GM21367 (cell line): ENCODE measurements around the gene ADTRP.

Experiments
- ATAC-seq: cut with Tn5 transposase; IDR thresholded peaks from one replicate; pipeline ENCODE4 v1.9.1; 2021; ENCODE audit not compliant: unreplicated experiment

The ADTRP gene

DNA sequence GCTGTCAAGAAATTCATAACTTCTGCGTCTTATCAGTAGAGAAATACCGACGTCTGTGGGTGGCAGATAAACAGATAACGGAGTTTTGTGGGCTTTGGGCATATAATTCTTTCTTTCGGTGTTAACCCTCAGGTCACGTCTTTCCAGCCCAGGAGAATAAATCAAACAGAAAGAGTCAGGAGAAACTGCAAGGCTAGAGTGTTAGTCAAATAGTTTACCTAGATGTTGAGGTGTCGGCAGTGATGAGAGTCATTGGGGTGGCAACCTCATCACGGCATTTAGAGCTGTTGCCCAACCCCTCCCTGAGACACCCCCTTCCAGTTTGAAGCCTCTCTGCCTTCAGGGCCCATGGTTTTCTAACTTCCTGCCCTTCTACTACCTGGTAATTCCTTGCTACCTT is 49.5 kb downstream of the ADTRP start:
- ATAC-seq, result no peak

- no peak for ATAC-seq
These were observed 50.3 kb downstream of the ADTRP start for GRCh38 chr6:11727998-11728961.

DNA sequence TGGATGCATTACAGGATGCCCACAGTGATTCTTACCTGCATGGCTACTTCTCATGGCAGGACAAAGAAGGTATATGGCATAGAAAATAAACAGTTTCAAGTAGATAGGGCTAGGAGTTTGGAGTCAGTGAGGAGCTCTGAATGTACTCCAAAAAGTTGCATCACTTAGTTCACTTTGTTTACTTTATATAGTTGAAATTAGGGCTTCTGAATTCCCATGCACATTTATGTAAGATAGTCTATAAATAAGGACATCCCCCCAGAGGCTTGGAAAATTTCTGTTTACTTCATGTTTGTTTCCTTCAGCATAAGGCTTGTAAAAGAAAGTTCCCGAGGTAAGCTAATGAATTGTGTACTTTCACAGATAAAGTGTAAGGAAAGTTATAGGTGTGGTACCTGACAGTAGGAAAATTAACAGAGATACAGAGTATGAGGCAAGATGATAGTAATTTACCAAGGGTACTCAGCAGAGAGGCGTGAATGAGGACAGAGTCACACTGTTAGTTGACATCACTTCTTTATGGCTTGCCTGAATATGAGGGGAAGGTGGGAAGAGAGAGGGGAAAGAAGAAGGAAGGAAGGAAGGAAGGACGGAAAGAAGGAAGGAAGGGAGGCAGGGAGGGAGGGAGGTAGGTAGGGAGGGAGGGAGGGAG is 51.1 kb downstream of the ADTRP start:
- ATAC-seq, result no peak

GRCh38 chr6:11724286-11724685 is 54.3 kb downstream of the ADTRP start:
- no peak for ATAC-seq

DNA sequence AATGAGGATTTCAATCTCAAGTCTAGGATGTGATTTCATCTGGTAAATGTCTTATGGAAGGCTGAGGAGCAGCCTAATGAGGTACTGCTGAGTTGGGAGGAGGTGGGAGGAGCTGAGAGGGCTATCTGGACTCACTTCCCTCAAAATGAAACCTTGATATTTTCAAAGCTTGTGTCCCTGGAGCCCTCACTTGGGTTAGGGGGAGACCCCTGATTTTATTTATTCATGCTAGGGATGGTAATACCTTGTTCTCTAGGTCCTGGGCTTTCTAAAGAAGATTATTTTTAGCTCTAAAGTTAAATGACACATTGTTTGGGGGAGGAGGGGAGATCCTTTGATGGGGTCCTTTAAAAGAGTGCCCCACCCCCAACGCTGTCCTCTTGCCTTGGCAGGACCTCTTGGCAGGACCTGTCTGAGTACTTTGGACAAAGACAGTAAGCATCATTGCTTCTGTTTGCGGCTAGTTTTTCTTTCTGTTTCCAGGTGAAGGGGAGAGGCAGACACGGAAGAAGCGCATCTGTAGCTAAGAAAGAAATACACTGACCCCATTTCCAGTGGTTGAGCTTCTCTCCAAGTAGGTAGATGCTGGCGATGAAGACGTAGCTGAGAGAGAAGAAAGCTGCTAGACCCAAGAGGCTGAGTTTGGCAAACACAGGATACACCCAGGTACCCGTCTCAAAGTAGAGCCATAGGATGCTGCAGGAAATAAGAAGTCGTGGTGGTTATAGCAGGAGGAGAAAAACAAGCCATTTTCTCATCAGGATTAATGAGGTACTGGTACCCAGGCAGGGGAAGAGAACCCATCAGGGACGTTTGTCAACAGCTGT is 55.6 kb downstream of the ADTRP start:
- peak; percentile 38 for ATAC-seq

GRCh38 chr6:11722220-11722619 is 56.4 kb downstream of the ADTRP start:
- peak; percentile 56 for ATAC-seq

DNA sequence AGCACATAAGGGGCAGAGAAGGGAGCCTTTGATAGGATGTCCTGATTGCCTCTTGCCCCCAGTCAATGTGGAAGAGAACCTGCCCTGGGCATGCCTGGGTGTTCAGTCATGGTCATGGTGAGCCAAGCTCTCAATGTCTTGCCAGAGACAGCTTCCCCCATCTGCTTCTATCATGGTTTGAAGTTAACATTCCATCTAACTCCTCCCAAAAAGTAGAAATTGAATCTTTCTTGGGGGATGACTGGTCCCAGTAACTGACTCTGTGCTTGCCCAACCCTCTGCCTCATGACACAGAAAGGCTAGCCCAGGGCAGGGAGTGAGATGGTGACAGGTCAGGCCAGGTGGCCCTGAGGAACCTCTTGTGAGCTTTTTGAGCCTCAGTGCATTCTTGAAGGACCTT is 60.1 kb downstream of the ADTRP start:
- no peak for ATAC-seq

- no peak for ATAC-seq
These were observed 60.6 kb downstream of the ADTRP start for GRCh38 chr6:11718031-11718430.

- no peak for ATAC-seq
These were observed 63.8 kb downstream of the ADTRP start for GRCh38 chr6:11714798-11715285.

GRCh38 chr6:11714116-11714797 is 64.3 kb downstream of the ADTRP start:
- peak; percentile 45 for ATAC-seq

- no peak for ATAC-seq
These were observed 65.8 kb downstream of the ADTRP start for GRCh38 chr6:11712760-11713159.

- ATAC-seq, result no peak
These were observed 66.5 kb downstream of the ADTRP start for GRCh38 chr6:11711984-11712711.

DNA sequence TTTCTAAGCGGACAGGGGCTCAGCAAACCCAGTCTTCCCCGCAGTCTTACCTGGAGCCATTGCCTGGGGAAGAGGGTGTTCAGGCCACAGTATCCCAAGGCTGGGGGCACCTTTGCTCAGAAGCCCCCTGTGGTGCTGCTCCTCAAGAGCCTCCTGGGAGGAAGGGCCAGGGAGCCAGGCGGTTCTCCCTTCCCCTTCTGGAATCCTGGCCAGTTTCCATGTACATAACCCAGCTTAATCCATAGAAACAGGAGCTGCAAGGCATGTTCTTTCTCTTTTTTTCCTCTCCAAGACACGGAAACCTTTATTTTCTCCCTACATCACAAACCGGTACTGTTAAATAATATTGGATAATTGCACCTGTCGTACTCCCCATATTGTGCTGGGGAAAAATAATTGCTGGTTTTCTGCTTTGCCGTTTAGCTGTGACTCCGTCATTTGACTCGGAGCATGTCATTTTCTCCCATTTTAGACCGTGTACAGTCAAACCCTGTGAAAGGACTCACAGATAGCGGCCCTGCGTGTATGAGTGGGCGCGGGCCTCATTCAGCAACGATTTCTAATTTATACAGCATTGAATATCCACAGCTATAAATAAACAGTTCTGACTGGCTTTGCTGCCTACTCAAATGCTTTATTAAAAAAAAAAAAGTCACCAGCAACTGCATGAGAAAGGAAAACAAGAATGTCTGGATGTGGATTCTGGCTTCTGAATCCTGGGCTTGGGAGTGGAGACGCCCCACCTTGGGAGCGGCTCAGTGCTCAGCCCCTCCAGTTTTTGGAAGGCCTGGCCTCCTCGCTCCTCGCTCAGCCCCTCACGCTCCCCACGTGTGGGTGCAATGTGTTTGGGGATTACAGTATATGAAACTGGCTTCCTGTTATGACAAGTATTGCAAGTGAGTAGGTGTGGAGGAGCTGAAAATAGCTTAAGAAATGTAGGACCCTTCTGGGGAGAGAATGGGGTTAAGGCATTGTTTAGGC is 67.3 kb downstream of the ADTRP start:
- ATAC-seq, result no peak

DNA sequence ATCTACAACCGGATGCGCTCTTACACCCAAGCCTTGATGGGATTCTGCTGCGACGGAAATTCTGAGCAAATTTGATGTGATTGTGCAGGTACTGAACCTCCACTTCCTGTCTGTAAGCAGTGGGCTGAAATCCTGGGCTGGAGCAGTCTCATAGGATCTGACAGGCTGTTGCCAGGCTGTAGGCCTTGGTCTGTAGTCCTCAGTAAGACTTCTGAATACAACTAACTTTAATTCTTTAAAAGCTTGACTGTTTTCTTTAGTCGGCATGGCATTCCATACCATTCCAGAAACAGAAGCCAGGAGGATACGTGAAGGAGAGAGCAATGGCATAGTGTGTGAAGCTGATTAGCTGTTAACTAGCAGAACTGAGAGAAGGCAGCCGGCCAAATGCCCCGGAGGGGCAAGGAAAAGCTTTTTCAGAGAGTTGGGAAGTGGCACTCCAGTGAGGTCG is 68.3 kb downstream of the ADTRP start:
- ATAC-seq, result no peak

GRCh38 chr6:11706171-11706570 is 72.4 kb downstream of the ADTRP start:
- no peak for ATAC-seq

DNA sequence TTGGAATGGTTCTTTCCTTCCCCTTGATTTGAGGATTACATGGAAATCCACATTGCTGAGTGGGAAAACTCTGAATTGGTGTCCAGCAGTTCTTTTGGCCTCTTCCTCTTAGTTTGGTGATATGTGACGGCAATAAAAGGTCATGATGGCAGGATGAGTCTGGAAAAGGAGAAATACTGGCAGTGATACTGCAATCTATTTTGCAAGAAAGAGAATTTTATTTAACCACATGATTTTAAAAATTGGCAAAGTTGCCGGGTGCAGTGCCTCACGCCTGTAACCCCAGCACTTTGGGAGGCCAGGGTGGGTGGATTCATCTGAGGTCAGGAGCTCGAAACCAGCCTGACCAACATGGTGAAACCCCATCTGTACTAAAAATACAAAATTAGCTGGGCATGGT is 73.1 kb downstream of the ADTRP start:
- ATAC-seq, result no peak

DNA sequence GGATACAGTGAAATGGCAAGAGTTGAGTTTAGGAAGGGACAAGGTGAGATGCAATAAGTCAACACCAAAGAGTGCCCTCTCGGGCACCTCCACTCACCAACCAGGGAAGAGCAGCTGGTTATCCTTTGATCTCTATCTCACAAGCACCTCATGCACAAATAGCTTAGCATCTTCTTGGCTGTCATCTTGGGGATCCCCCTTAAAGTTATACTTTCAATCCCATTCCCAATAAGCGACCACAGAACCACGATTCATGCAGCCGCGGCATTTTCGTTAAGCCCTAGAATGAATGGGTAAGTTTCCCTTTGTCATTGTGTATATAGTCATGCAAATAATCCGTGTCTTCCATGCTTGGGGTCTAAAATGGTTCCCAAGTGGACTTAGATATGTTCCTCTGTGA is 73.5 kb downstream of the ADTRP start:
- no peak for ATAC-seq

DNA sequence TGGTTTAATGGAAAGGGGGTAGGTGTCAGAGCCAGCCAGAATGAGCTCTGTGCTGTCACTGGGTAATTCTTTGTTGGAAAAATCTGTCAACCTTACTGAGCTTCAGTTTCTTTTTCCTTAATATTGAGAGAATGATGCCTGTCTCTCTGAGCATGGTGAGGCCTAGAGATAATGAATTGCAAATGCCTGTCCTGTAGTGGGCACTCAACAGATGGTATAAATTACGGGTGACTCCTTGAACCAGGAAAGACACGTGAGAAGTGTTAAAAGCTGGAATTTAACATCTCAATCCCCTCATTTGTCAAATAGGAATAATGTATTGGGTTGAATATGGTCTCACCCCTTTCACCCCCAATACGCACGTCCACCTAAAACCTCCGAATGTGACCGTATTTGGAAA is 74.9 kb downstream of the ADTRP start:
- no peak for ATAC-seq
